ENCODE results near the gene NCMAP.

DNA sequence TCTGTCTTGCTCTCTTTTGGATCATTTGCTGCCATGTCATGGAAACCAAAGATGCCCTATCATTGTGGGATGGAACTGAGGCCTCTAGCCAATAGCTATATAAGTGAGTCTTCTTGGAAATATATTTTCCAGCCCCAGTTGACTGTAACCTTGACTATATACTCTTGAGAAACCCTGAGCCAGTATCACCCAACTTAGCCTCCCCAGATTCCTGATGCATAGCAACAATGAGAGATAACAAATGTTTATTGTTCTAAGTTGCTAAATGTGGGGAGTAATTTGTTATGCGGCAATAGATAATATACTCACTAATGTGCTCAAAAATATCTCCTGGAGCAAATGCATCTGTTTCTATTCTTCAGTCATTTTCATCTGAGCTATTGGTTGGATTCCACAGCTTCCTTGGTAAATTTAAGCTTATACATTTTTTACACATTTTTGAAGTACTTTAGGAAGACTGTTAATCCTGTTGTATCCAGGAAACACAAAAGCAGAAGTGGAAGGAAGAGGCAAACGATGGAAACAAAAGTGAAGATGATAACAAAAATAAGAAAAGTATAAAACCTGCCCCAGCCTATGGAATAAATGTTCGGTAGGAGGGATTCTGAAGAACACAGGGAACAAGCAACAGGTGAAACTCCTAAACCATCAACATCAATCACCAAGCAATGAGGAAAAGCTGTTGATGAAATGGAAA is 80.9 kb downstream of the NCMAP start:
- TF ChIP-seq POLR2A (IDR thresholded peaks at IDR 0.05; ENCODE audit: low read length): no peak
- no peak for TF ChIP-seq GATA1 (IDR thresholded peaks at IDR 0.05; ENCODE audit: low read depth, low read length)

Measured in erythroblast (primary cell).